T1000 (cell line): ENCODE measurements around the gene WWC2.

Source experiments
- DNase-seq: peaks from one replicate; lab custom pipeline; 2025; ENCODE audit warnings: mixed read lengths; lab: John Stamatoyannopoulos, UW

WWC2 gene

GRCh38 chr4:183202523-183202922 lies 103.5 kb downstream of the WWC2 start:
- DNase-seq = no peak

- no peak for DNase-seq
Measured at GRCh38 chr4:183204793-183205192, 105.7 kb downstream of the WWC2 start.

- DNase-seq = no peak
Measured at GRCh38 chr4:183205193-183205592, 106.1 kb downstream of the WWC2 start.

DNA sequence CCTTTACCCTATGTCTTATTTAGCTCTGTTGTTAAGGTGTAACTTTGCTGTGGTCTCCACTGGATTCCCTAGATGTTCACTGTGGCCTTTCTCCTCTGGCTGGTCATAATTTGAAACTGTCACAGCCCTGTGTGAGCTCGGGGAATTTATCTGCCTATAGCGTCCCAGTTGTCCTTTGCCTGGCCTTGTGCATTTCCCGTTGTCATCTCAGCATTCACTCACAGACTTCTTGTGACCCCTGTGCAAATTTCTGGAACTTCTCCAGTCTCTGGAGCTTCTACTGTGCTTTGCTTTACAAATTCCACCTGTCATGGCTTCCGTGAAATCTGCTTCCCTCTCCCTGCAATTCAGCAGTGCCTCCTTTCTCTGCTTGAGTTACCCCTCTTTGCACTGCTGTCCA lies 106.7 kb downstream of the WWC2 start:
- no peak for DNase-seq

- DNase-seq = no peak
Measured at GRCh38 chr4:183211533-183211932, 112.5 kb downstream of the WWC2 start.

DNA sequence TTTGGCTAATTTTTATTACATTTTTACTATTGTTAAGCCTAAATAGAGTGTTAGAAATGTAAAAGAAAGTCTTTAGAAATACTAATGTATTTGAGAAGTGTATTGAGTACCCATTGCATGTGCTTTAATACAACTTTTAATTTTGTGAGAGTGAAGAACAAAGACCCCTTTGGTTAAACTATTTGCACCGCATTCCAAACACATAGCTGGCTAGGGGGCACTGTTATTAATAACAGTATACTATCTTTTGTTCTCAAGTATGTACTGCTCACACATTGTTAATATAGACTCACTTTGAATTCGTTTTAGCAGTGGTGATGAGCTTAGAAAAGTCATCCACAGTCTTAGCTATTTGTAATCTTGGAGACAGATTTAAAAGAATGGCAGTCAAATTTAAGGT lies 114.9 kb downstream of the WWC2 start:
- no peak for DNase-seq

DNA sequence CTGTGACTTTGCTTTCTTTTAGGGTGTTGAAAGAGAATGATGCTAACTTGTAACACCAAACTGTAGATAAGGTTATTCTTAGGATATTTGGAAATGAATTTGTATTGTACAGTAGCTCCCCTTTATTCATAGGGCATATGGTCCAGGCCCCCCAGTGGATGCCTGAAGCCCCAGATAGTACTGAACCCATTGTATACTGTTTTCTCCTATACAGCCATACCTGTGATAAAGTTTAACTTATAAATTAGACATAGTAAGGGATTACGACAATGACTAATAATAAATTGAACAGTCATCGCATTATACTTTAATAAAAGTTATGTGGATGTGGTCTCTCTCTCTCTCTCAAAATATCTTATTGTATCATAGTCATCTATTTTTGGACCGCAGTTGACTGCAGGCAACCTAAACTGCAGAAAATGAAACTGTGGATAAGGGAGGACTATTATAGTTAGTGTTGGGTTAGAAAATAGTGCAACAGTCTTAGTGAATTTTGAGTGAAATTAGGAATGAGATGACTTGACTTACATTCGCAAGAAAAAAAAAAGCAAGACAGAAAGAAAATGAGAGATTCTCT lies 115.9 kb downstream of the WWC2 start:
- DNase-seq = no peak

GRCh38 chr4:183220236-183220635 lies 121.2 kb downstream of the WWC2 start:
- DNase-seq = no peak

GRCh38 chr4:183223053-183223452 lies 124.0 kb downstream of the WWC2 start:
- DNase-seq = no peak

DNA sequence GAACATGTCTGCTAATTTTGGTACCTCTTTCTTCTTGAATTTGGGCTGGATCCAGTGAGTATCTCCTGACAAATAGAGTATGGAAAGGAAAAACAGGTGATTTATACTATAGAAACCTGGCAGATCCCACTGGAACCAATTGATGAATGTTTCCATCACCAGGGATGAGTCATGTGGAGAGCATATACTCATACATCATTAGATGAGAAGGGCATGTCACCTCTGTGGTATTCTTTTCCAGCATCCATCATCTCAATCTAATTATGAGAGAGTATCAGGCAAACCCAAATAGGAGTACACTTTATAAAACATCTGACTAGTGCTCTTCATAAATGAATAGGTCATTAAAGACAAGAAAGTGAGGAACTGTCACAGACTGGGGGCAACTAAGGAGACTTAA lies 130.3 kb downstream of the WWC2 start:
- DNase-seq = no peak

DNA sequence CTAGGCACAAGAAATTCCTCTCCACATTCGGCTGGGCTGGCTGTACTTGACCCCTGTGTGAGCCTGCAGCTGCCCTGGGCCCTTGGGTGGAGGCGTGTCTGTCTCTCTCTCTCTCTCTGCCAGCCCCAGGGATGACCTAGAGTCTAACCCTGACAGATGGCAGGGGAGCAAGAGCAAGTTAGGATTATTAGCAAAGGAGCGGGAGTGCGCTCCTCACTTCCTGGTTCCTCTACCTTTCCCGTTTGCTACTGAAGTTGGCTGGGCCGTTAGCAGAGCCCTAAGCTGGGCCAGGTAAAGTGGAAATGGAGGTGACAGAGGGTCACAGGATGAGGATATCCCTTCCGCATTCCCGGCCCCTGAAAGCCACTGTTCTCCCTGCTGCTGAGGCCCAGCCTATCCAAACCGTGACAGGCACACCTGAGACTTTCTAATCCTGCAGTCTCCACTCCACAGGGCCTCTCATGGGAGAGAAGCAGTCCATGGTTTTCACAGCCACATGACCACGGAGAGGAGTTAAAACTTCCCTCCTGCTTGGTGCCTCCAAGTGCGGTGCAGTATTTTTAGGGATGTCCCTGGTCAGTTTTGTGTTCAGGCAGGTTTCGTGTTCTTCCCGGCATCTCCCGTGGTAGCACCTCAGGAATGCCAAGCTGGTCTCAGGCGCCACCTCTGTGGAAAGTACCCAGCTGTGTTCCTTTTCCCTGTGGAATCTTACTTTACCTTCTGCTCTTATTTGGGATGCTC lies 141.7 kb downstream of the WWC2 start:
- no peak for DNase-seq

GRCh38 chr4:183241322-183241640 lies 142.2 kb downstream of the WWC2 start:
- DNase-seq = no peak

GRCh38 chr4:183241721-183242151 lies 142.7 kb downstream of the WWC2 start:
- DNase-seq = no peak

GRCh38 chr4:183242291-183242690 lies 143.2 kb downstream of the WWC2 start:
- DNase-seq = no peak

DNA sequence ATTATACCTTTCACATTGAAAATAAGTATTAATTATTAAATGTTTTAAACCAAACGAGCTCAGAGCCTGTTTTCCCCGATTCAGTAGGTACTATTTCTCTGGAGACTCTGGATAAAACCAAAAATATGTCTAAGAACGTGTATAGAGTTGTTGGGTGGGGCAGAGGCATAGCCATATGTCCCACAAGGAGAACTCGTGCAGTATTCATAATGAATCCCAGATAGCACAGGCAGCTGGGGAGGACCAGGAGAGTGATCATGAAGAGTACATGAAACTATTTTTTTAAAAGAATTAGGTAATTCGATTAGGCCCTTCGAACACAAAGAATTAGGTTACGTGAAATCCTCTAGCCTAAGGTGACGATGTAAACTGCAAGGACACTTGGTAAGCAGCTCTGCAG lies 145.0 kb downstream of the WWC2 start:
- no peak for DNase-seq

- DNase-seq = no peak
Measured at GRCh38 chr4:183244506-183244905, 145.4 kb downstream of the WWC2 start.

- DNase-seq = no peak
Measured at GRCh38 chr4:183248201-183248600, 149.1 kb downstream of the WWC2 start.

DNA sequence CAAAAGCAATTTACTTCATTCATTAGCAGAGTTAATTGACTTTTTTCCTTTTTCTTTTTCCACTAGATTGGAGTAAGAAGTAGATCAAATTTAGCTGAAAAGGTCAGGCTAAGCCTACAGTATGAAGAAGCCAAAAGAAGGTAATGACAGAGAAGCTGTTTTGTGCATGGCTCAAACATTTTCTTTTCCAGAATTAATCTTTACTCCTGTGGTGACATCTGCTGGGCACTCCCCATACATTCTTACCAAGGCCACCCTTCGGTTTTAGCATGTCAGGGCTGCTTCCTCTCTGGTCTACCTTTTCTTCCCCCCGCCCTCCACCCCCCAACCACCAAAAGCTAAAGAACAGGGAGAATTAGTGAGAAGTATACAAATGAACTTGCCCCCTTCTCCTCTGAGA lies 150.8 kb downstream of the WWC2 start:
- no peak for DNase-seq

- DNase-seq = no peak
Measured at GRCh38 chr4:183250831-183251230, 151.8 kb downstream of the WWC2 start.

DNA sequence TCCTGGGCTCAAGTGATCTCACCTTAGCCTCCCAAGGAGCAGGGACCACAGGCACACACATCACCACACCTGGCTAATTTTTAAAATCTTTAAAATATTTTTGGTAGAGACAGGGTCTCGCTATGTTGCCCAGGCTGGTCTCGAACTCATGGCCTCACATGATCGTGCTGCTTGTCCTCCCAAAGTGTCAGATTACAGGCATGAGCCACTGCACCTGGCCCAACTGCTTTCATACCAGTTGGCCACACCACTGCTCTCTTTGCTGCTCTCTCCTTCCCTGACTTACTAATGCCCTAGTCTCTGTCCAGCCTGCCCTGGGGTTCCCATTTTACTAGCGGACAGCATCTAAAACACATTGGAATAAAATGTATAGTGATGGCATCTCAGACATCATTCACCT lies 153.9 kb downstream of the WWC2 start:
- DNase-seq = no peak

GRCh38 chr4:183253451-183253850 lies 154.4 kb downstream of the WWC2 start:
- DNase-seq = no peak

- no peak for DNase-seq
Measured at GRCh38 chr4:183254162-183254561, 155.1 kb downstream of the WWC2 start.

DNA sequence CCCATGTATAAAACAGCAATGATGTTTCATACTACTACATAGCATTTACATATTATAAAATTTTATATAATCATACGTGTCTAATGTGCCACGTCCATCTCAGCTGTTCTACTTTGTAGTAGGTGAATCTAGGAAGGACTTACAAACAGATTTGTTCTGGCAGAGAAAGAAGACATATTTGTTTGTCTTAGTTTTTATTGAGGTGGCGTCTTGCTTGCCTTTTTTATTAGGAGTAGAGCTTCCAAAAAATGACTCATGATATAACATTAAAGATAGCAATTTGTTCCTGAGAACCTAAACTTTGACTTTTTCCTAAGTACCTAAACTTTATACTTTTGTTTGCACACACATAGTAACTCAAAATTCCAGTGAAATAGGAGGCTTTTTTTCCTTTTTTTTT lies 156.4 kb downstream of the WWC2 start:
- DNase-seq = no peak

GRCh38 chr4:183256343-183256742 lies 157.3 kb downstream of the WWC2 start:
- DNase-seq = no peak
